HG03103 (cell line): ENCODE results near the gene SCN3A.

Source experiments
- ATAC-seq: cut with Tn5 transposase; IDR thresholded peaks from one replicate; pipeline ENCODE4 v1.9.1; 2021; ENCODE audit warnings: low read depth; ENCODE audit not compliant: unreplicated experiment

Gene SCN3A

GRCh38 chr2:165114346-165114939 is 89.4 kb downstream of the SCN3A start:
- no peak for ATAC-seq

- no peak for ATAC-seq
Observed at GRCh38 chr2:165113414-165113813, 90.4 kb downstream of the SCN3A start.

GRCh38 chr2:165112789-165113188 is 91.1 kb downstream of the SCN3A start:
- no peak for ATAC-seq

GRCh38 chr2:165112133-165112573 is 91.7 kb downstream of the SCN3A start:
- ATAC-seq: no peak

GRCh38 chr2:165110394-165110793 is 93.5 kb downstream of the SCN3A start:
- ATAC-seq: no peak

- ATAC-seq: no peak
Observed at GRCh38 chr2:165109915-165110314, 93.9 kb downstream of the SCN3A start.

- ATAC-seq: no peak
Observed at GRCh38 chr2:165105926-165106325, 97.9 kb downstream of the SCN3A start.

- ATAC-seq: no peak
Observed at GRCh38 chr2:165087933-165088901, 115.6 kb downstream of the SCN3A start.

- no peak for ATAC-seq
Observed at GRCh38 chr2:165086337-165086736, 117.5 kb downstream of the SCN3A start.

GRCh38 chr2:165083326-165083725 is 120.5 kb downstream of the SCN3A start:
- ATAC-seq: no peak

- ATAC-seq: no peak
Observed at GRCh38 chr2:165082479-165082878, 121.4 kb downstream of the SCN3A start.

GRCh38 chr2:165081276-165081675 is 122.6 kb downstream of the SCN3A start:
- no peak for ATAC-seq

GRCh38 chr2:165079432-165079831 is 124.4 kb downstream of the SCN3A start:
- no peak for ATAC-seq

- no peak for ATAC-seq
Observed at GRCh38 chr2:165078913-165079312, 124.9 kb downstream of the SCN3A start.

GRCh38 chr2:165074884-165075283 is 129.0 kb downstream of the SCN3A start:
- no peak for ATAC-seq

GRCh38 chr2:165074323-165074722 is 129.5 kb downstream of the SCN3A start:
- ATAC-seq: no peak

GRCh38 chr2:165070076-165070475 is 133.8 kb downstream of the SCN3A start:
- no peak for ATAC-seq

- no peak for ATAC-seq
Observed at GRCh38 chr2:165069151-165069550, 134.7 kb downstream of the SCN3A start.

- ATAC-seq: no peak
Observed at GRCh38 chr2:165068487-165068757, 135.4 kb downstream of the SCN3A start.

GRCh38 chr2:165067643-165068486 is 136.0 kb downstream of the SCN3A start:
- no peak for ATAC-seq

GRCh38 chr2:165064743-165065142 is 139.1 kb downstream of the SCN3A start:
- no peak for ATAC-seq
